GM11168 (cell line): ENCODE data around the gene RAPGEF5.

Experiments used
- in situ Hi-C: fragments of 300-500 bp; cut with MboI; formaldehyde crosslinking; loops from one replicate; pipeline ENCODE4 v1.12.0; 2022; ENCODE audit warnings: low sequenced_read_pairs; ENCODE audit not compliant: unreplicated experiment

The RAPGEF5 gene

DNA sequence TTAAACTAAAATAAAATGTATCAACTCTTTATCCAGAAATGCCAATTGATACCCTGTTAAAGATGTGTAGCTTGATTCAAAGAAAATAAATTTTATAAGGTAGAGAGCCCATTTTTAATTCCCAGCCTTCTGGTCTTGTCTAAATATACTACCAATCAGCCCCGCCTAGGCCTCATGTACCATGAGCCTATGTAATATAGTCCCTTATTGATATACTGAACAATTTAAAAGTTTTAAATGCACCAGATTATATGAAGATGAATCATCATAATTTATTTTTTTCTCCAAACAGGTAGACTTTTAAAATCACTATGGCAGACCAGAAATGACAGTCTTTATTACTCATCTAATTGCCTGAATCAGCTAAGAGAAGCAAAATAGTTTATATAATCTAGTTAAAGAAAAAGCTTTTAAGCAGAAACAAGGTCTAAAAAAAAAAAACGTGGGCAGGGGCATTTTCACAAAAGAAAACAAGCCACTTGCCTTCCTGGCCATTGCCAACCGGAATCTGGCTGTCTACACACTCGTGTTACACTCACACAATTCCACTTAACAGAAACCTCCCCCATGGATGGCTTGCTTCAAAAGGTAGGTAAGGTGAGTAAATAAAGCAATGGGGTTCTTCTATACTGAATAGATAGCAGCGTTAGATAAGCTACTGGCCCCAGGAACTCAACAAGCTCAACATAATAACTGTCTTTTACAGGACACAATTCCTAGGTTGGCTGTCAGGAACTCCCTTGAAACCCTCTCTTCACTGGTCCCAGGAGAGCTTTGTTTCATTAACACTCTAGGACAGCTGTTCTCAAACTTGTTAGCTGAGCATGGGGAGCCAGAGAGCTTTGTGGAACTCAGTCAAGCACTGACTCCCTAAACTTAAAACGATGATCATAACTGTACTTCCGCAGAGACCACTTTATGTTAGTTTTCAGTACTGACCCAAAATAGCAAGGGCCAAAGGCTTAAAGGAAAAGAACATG lies 37.2 kb downstream of the RAPGEF5 start:
- in situ Hi-C loops = no loop called here

DNA sequence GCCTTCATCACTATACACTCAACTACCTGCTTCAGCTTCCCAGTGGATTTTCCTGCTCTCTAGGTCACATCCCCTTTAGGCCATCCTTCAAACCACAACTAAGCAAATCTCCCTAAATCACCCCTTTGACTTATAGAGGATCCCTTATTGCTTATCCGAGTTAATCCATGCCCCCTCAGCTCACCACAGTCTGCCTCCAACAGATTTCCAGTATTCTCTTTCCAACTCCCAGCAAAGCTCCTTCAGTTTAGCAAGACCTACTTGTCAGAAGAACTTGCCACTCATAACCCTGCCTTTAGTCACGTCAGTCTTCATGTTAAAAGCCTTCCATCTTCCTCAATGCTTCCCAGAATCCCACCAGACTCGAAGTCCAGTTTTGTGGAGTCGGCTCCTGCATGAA lies 38.6 kb downstream of the RAPGEF5 start:
- in situ Hi-C loops = no loop called here

DNA sequence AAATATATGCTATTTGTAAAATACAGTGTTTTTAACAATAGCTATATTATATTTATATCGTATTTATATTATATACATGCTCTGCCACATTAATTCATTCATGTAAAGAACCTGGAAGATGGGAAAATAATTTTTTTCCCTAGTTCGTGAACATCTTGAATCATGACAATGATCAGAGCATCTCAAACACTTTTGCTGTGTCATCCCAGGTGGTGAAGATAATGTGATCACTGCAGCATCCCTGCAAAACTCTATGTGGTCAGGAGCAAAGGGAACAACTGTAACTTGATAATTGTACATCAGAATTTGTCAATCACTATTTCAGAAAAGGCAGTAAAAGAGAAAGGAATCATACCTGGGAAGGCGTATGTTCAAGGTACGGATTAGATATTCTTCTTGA lies 39.3 kb downstream of the RAPGEF5 start:
- in situ Hi-C loops = no loop called here

DNA sequence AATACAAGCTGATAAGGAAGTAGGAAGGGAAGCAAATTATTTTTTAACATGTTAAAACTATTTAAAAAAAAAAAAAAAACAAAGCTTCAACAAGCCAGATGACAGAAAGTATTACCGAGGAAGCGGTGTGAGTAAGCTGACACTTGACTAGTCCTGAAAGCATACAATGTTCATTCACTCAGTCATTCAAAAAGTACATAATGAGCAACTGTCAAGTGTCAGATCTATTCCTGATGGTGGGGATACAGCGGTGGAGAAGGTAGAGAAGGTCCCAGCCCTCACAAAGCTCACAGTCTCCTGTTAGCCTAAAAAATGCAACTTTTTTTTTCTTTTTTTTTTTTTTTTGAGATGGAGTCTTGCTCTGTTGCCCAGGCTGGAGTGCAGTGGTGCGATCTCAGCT lies 40.0 kb downstream of the RAPGEF5 start:
- in situ Hi-C loops = no loop called here

DNA sequence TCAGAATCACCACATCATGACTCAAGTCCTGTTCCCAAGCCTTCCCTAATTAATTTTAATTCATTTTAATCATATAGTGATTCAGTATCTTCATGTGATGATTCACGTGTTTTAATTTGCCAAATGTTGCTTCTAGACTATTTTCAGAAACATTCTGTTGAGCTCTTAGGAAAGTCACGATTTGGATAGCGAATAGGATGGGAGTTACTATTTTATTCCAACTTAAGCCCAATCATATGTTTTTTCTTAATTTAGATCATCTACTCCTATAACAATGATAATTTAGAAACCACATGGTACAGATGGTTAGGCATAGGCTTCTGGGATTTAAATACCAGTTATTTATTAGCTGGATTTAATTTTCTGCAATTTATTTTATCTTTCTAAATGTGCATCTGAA lies 49.1 kb downstream of the RAPGEF5 start:
- in situ Hi-C loops = no loop called here

DNA sequence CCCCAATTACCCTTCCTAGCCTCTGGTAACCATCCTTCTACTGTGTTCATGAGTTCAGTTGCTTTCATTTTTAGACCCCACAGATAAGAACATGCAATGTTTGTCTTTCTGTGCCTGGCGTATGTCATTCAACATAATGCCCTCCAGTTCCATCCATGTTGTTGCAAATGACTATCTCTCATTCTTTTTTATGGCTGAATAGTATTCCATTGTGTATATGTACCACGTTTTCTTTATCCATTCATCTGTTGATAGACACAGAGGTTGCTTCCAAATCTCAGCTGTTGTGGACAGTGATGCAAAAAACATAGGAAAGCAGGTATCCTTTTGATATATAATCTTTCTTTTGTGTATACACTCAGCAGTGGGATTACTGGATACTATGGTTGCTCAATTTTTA lies 51.2 kb downstream of the RAPGEF5 start:
- in situ Hi-C loops = no loop called here

DNA sequence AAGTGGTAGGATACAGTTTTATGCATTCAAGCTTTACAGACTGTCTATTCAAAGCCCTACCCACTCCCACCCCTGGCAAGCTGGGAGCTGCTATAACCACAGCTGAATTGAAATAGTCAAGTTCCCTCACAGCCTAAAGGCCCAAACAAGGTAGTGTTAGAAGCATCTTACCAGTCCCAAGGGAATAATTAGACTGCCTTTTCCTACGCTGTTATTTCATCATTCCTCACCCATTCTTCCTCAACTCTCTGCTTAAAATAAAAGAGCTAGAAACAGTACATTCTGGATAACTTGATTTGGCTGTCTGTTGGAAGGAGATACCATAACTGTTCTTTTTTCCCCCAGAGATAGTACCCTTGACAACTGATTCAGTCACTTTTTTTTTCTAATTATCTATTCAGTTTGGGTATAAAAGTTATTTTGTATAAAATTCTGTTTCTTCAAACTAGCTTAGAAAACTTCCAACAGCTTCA lies 54.0 kb downstream of the RAPGEF5 start:
- in situ Hi-C loops = no loop called here

DNA sequence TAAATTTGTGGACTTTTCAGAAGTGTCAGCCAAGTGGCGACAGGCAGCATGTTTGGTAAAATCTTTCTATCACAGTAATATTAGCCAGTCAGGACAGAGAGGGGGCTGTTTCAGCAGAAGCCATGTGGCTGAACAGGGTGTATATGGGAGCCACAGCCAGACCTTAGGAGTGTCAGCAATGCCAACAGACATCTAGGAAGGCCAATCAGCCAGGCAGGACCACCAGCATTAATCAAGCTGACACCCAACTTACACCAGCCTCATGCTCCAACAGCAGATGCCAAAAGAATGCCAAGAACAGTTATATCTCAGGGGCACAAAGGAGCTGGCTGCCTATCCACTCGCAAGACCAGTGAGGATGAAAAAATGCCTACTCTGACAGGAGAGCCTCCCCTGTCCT lies 54.8 kb downstream of the RAPGEF5 start:
- in situ Hi-C loops = no loop called here

DNA sequence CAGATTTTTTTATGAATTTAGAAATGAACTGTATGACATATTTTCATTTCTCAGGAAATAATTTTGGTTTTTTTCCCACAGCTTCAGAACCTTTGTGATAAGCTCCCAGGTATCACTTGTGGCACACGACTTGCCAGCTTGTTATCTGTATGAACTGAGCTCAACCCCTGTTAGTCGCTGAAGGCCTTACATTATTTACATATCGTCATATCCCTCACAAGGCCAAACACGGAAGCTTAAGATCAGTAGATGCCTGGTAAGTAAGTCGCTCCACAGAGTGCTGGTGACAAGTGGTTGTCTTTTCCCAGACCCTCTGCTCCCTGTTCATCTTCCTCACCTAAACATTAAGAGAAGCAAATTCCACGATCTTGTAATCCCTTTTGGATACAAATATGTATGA lies 55.2 kb downstream of the RAPGEF5 start:
- in situ Hi-C loops = no loop called here

DNA sequence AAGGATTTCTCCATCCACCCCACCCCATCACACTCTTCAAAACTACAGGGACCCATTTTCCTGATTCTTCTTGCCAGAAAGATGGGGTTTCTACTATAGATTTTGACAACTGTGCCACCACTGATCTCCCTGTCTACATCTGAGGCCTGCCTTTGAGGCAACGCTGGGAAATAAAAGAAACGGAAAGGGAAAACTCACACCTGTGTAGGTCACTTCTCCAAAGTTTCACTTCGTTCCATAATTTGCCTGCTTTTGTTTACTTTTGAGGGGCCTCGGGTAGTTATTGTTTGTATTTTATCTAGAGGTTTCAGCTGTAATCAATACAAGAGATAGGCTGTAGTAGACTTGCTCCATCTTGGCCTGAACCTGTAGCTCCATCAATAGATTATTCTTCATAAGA lies 56.1 kb downstream of the RAPGEF5 start:
- in situ Hi-C loops = no loop called here

DNA sequence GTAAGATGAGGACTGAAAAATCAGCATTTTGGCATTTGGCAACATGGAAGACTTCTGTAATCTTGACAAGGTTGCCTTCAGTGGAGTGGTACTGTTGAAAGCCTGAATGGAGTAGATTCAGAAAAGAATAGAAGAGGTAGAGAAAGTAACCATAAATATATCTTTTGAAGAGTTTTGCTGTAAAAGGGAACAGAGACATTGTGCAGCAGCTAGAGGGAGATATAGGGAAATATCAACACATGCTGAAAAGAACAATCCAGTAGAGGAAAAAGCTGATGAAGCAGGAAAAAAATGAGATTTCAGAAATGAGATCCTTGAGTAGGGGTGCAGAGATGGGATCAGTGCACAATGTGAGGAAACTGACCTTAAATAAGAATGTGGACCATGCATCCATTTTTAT lies 60.0 kb downstream of the RAPGEF5 start:
- in situ Hi-C loops = no loop called here

DNA sequence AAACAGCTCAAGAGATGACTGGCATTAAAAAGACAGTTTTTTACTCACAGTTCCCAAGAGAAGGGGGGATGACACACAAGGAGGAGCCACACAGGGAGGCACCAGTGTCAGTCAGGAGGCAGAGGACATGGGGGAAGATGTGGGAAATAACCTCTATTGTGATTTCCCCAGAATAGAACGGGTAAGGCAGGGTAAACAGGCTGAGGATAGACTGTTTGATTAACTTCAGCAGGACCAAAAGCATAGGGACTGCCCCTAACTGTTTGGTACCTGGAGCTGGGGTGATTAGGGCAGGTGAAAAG lies 60.7 kb downstream of the RAPGEF5 start:
- in situ Hi-C loops = no loop called here

DNA sequence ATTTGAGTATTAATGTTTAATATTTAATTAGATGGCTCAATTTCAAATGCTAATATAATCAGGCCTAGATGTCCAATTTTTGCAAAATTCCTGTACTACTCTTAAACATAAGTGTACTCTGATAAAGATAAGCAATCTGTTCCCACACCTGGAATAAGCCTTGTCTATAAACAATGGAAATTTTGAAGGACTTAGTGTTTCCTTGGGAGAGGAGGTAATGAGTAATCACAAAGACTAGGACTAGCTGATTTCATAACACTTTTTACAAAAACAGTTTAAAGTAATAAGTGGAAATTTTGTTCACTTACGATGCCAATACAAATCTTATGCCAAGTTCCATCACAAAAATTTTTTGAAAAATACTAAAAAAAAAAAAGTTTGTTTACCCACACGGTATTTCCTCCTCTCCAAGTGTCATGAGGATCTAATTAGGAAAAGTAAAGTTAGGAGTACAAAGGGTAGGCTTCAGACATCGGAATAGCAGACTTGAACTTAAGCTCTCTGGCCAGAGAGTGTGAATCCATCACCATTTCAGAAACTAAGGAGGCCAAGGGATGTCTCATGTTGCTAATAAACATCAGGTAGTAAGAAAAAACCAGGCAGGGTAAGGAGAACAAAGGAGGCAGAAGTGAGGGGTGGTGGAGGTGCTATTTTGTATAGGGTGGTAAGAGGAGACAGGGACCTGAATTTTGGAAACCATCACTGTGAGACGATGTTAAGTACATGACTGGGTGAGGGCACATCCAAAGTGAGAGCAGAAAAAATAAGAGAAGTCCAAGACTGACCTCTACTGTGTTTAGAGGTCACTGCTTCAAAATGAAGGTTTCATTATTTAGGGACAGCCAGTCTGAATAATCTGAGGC lies 61.3 kb downstream of the RAPGEF5 start:
- in situ Hi-C loops = no loop called here

DNA sequence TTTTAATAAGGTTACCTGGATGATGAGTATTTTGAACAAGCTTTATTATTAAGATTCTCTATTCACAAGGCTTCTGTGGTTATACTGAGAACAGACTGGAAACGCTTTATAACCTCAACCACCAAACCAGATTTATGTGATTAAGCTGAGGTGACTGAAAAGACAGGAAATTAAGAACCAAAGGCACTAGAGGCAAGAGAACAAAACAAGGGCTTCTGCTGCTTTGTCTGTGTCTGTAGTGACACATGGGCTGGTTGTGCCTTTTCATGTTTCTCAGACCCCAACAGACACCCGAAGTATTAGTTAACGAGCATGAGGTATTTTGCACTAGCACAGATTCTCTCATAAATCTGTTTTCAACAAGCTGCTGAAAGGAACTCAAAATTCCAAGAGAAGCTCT lies 64.4 kb downstream of the RAPGEF5 start:
- in situ Hi-C loops = no loop called here

DNA sequence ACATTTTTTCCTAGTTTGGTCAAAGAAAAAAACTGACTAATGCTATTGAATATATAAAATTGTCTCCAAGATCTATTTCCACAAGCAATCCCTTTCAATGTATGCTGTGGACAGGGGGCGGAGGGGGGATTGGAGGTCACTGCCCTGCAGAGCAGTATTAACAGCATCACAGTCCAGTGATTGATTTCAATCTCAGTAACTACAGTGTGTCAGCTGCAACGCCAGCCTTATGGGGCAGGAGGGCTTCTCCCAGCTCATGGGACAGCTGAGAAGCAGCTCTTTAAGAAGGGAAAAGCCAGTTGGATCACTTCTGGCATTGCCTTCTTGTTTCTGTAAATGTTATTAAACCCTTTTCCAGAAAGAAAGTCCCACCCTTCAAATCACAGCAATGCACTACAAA lies 65.0 kb downstream of the RAPGEF5 start:
- in situ Hi-C loops = no loop called here

DNA sequence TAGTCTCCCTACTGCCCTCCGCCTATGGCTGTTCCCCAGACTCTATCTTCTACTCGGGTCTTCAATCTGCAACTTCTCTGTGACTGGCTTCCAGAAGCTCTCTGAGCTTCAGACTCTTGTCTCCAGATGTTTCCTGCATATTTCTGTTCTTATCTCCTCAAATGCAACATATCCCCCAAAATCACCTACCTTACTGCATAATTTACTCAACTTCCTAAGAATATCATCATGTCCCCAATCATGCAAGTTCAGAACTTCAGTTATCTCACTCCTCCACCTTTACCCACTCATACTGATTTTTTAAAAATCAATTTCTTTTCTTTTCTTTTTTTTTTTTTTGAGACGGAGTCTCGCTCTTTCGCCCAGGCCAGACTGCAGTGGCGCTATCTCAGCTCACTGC lies 68.8 kb downstream of the RAPGEF5 start:
- in situ Hi-C loops = no loop called here

DNA sequence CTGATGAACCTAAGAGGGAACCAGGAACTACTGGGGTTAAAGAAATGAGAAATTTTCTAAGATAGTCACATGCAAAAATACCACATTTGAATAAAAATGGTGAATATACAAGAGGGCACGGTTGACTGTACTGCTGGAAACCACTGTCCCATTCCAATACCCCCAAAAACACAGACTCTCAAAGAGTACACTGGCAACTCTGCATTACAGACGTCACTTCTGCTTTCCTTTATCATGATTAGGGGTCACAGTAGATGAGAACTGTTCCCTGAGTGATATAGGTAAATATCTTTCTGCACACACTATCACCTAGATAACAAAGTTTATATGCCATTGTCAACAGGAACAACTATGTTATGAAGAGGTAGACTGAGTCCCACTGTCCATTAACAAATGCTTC lies 69.5 kb downstream of the RAPGEF5 start:
- in situ Hi-C loops = no loop called here

DNA sequence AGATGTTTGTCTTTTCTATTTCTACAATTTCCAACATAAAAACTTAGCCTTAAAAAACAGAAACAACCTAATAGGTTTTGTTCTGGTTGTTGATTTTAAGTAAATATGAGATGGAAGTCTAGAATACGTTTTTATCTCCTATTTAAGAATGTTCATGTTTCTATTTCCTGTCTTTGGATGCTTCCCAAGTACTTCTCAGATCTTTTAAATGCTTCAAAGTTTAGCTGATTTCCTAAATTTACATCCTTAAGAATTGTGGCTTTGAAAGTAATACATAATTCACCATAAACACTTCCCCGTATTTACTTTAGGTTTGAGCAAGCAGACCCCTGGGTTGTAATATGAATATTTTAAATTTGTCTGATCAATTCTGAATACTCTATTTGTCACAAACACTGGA lies 70.5 kb downstream of the RAPGEF5 start:
- in situ Hi-C loops = no loop called here

DNA sequence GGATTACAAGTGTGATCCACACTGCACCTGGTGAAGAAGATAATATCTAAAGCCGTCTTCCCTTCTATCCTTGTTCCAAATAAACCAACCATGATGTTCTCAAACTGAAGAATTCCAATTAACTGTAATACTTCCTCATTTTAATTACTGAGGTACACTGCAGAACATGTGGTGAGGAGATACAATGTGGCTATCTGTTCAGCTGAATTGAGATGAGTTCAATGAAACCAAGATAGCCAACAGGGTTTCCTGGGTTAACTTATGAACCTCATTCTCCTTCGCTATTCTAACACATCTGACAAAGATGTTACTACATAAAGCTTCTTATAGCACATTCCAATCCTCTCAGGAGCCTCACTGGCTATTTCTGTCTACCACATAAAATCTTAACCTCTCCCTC lies 75.5 kb downstream of the RAPGEF5 start:
- in situ Hi-C loops = no loop called here

DNA sequence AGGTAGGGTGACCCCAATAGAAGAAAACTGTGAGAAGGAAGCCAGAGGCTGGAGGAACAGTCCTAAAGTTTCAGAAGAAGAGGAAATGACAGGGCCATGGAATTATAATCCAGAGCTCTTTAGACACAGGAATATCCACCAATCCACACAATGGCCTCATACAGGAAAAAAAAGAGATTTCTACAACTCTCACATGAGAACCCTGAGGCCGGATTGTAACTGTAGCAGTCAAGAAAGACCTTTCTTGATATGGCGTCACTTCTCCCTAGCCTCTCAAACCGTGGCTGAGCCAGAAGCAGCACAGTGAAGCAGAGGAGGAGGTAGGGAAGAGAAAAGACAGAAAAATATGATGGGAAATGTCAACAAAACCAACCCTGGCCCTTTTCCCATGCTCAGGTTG lies 76.9 kb downstream of the RAPGEF5 start:
- in situ Hi-C loops = no loop called here

DNA sequence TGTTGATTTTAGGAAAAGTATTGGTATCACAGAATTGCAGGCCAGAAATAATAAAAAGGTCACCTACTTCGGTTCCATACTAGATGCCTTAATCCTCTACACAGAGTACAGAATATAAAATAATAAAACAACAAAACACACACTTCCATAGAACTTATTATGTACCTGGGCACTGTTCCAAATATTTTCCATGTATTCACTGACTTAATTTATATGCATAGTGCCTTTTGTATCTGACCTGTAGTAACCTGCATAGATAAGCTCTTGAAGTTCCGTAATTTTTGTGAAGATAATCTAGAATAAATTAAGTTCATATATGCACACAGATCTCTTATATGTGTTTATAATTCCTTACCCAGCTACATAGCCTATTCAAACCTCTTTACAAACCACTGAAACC lies 78.3 kb downstream of the RAPGEF5 start:
- in situ Hi-C loops = no loop called here
